K562 treated with DMSO at 1 percent for 48 hours (cell line): Measurements from ENCODE around the gene ZMAT5. TPM values are rescaled to one million over a fixed set of nuclear protein-coding genes. Genes with fewer than 3 reads are reported as not detected.

Source experiments
- total RNA-seq: library from RNA; unstranded; fragments of 300-600 nt; gene quantifications from 2 replicates; pipeline ENCODE4 v1.2.3, GENCODE V29; 2022; ENCODE audit warnings: low replicate concordance; ENCODE audit errors: extremely low read depth

ZMAT5 gene
- total RNA-seq = not detected in 2 replicates

GRCh38 chr22:29766632-29767170 is at the start of gene ZMAT5:
ZMAT5 (minus strand) TSS chr22:29767007; CDS start chr22:29748544, 18,463 bp downstream.

GRCh38 chr22:29767171-29768051 is 604 bp upstream of the ZMAT5 start, which contains the start of gene UQCR10:
UQCR10 (plus strand) TSS chr22:29767369; CDS start chr22:29767399, 30 bp downstream.

GRCh38 chr22:29719899-29720645 is 46.7 kb downstream of the ZMAT5 start, which contains the start of gene CABP7:
CABP7 (plus strand) TSS chr22:29720003; CDS start chr22:29720425, 422 bp downstream.

Other genes starting within 250 kb of the ZMAT5 start
- gene THOC5, start 213.2 kb downstream of the ZMAT5 start, total RNA-seq = not detected in 2 replicates
- not detected in 2 replicates for gene NIPSNAP1, start 185.9 kb downstream of the ZMAT5 start, total RNA-seq
- not detected in 2 replicates for gene NF2, start 163.4 kb downstream of the ZMAT5 start, total RNA-seq
- not detected in 2 replicates for gene CABP7, start 47.0 kb downstream of the ZMAT5 start, total RNA-seq
- gene UQCR10, start 362 bp upstream of the ZMAT5 start, total RNA-seq = not detected in 2 replicates
- gene ASCC2, start 71.3 kb upstream of the ZMAT5 start, total RNA-seq = 234 TPM in 1 of 2 replicates, not detected in the other
- not detected in 2 replicates for gene MTMR3, start 116.2 kb upstream of the ZMAT5 start, total RNA-seq